ENCODE measurements around the gene ENTREP3. TPM values are rescaled to one million over a fixed set of nuclear protein-coding genes. Genes with fewer than 3 reads are reported as not detected.
"Not testable (repeated sequence)": the region's sequence is repeated elsewhere in the genome, so short reads cannot be mapped to it uniquely, and the experiment has no call there.

Gene ENTREP3
- total and polyA plus RNA-seq, 11 donors = 5.1 to 24.4 (median 12.8) TPM

- 19 to 24% (median 20%) methylated on average over 3 to 4 of the region's 4 CpGs for WGBS, 4 donors
- peak overlapping the region in 11 of 12 donors; percentile 14 to 61 (median 49) for H3K4me3 ChIP-seq
- DNase-seq (peak in 4 of 5 donors; percentile 61 to 76 (median 73)), ATAC-seq (peak in 3 of 4 donors; percentile 37 to 50 (median 40))
- no peaks in the 10 kb centered on the region for H3K9me3 ChIP-seq
- TF ChIP-seq CTCF (IDR thresholded peaks at IDR 0.05) (no peak), POLR2A (IDR thresholded peaks at IDR 0.05) (no peak)
- intact Hi-C loops (cut with DNase I) = loop anchor here in 4 of 10 donors (5.0 kb wide), 1 partner anchor 34 kb away; the partner anchor contains the start of genes MTX1 (in 4 of the 4) and THBS3 (in 4 of the 4)
- H3K27me3 ChIP-seq = peaks cover 0 to 4% (median 0%) of the 10 kb centered on the region in 9 donors
- H3K4me1 ChIP-seq = peaks cover 0 to 41% (median 22%) of the 10 kb centered on the region in 12 donors
- peaks cover 0 to 33% (median 24%) of the 10 kb centered on the region in 9 donors for H3K36me3 ChIP-seq
- peak overlapping the region in 6 of 12 donors; percentile 6 to 69 (median 26) for H3K27ac ChIP-seq
These were observed 14.1 kb downstream of the ENTREP3 start for GRCh38 chr1:155241069-155241679.

- TF ChIP-seq CTCF (IDR thresholded peaks at IDR 0.05) (no peak), POLR2A (IDR thresholded peaks at IDR 0.05) (no peak)
- intact Hi-C loops (cut with DNase I) = no loop called here
- 81 to 87% (median 82%) methylated on average over 5 of the region's 5 CpGs for WGBS, 4 donors
- no peak overlapping the region for H3K4me3 ChIP-seq
- H3K9me3 ChIP-seq = no peaks in the 10 kb centered on the region
- peaks cover 0 to 28% (median 7%) of the 10 kb centered on the region in 12 donors for H3K4me1 ChIP-seq
- ATAC-seq (no peak), DNase-seq (no peak)
- H3K27me3 ChIP-seq = no peaks in the 10 kb centered on the region
- no peak overlapping the region for H3K27ac ChIP-seq
- peaks cover 0 to 40% (median 27%) of the 10 kb centered on the region in 9 donors for H3K36me3 ChIP-seq
These were observed 18.8 kb downstream of the ENTREP3 start for GRCh38 chr1:155236451-155236850.

GRCh38 chr1:155235375-155235774 is 19.9 kb downstream of the ENTREP3 start:
- H3K4me3 ChIP-seq; ATAC-seq; H3K27ac ChIP-seq; intact Hi-C loops (cut with DNase I); H3K9me3 ChIP-seq; H3K27me3 ChIP-seq; DNase-seq: not testable (repeated sequence)
- peaks cover 0 to 40% (median 27%) of the 10 kb centered on the region in 9 donors for H3K36me3 ChIP-seq
- peaks cover 0 to 23% (median 2%) of the 10 kb centered on the region in 12 donors for H3K4me1 ChIP-seq
- WGBS, 4 donors = 89 to 92% (median 91%) methylated on average over 4 to 8 of the region's 9 CpGs

GRCh38 chr1:155233502-155233901 is 21.8 kb downstream of the ENTREP3 start:
- H3K27me3 ChIP-seq; H3K9me3 ChIP-seq; DNase-seq; H3K27ac ChIP-seq; H3K4me3 ChIP-seq; intact Hi-C loops (cut with DNase I): not testable (repeated sequence)
- 83 to 100% (median 91%) methylated on average over 1 of the region's 5 CpGs for WGBS, 4 donors
- peak in 1 of 4 donors; percentile 16 for ATAC-seq
- peaks cover 0 to 28% (median 22%) of the 10 kb centered on the region in 9 donors for H3K36me3 ChIP-seq
- H3K4me1 ChIP-seq = peaks cover 0 to 16% (median 0%) of the 10 kb centered on the region in 12 donors

GRCh38 chr1:155232001-155232978 is 23.0 kb downstream of the ENTREP3 start:
- H3K9me3 ChIP-seq; H3K27me3 ChIP-seq; ATAC-seq; intact Hi-C loops (cut with DNase I); H3K4me3 ChIP-seq: not testable (repeated sequence)
- peaks cover 0 to 23% (median 5%) of the 10 kb centered on the region in 12 donors for H3K4me1 ChIP-seq
- H3K27ac ChIP-seq = peak overlapping the region in 5 of 12 donors; percentile 30 to 66 (median 58)
- peak in 2 of 5 donors; percentile 63 to 72 for DNase-seq
- 60 to 67% (median 61%) methylated on average over 13 of the region's 13 CpGs for WGBS, 4 donors
- peaks cover 0 to 19% (median 14%) of the 10 kb centered on the region in 9 donors for H3K36me3 ChIP-seq

- Histone ChIP-seq H3K4me1 (peaks cover 0 to 30% (median 13%) of the 10 kb centered on the region in 12 donors), H3K27ac (peak overlapping the region in 1 of 12 donors; percentile 66)
- H3K27me3 ChIP-seq; H3K36me3 ChIP-seq; DNase-seq; ATAC-seq; H3K9me3 ChIP-seq; intact Hi-C loops (cut with DNase I); H3K4me3 ChIP-seq: not testable (repeated sequence)
- 51 to 83% (median 67%) methylated on average over 3 of the region's 3 CpGs for WGBS, 4 donors
These were observed 24.0 kb downstream of the ENTREP3 start for GRCh38 chr1:155231302-155231701.

Data from heart left ventricle (tissue), 16 donors.